HepG2 (cell line): ENCODE data around the gene STUB1. TPM values are rescaled to one million over a fixed set of nuclear protein-coding genes. Genes with fewer than 3 reads are reported as not detected.

ENCODE experiments used
- AGO2 ChIP-seq: fragments of 200-400 bp; formaldehyde crosslinking; optimal IDR thresholded peaks from 2 replicates; pipeline ENCODE3; 2017; ENCODE audit warnings: mild to moderate bottlenecking, low read depth, low read length, moderate library complexity
- NFKB2 ChIP-seq: sonication (generic); formaldehyde crosslinking; IDR thresholded peaks from 2 replicates; pipeline ENCODE4 v1.4.0; 2020; ENCODE audit warnings: missing genetic modification reagents, borderline replicate concordance
- PCBP2 ChIP-seq: fragments of 200-400 bp; formaldehyde crosslinking; optimal IDR thresholded peaks from 2 replicates; pipeline ENCODE3; 2018; ENCODE audit warnings: low read length, low read depth; ENCODE audit not compliant: poor library complexity, severe bottlenecking
- SIN3A ChIP-seq: IDR thresholded peaks from 2 replicates; pipeline ENCODE4 v1.6.1; 2011; ENCODE audit warnings: low read depth, mild to moderate bottlenecking, control low read depth, low read length, borderline replicate concordance
- ZNF33B ChIP-seq: sonication (generic); formaldehyde crosslinking; IDR thresholded peaks from 2 replicates; pipeline ENCODE4 v1.5.1; 2020; ENCODE audit warnings: mild to moderate bottlenecking, missing genetic modification reagents
- ZNF629 ChIP-seq: sonication (generic); formaldehyde crosslinking; conservative IDR thresholded peaks from 2 replicates; pipeline ENCODE4 v1.5.0; 2020; ENCODE audit warnings: missing genetic modification reagents
- ZNF790 ChIP-seq: sonication (generic); formaldehyde crosslinking; IDR thresholded peaks from 2 replicates; pipeline ENCODE4 v1.8.0; 2022; ENCODE audit warnings: missing genetic modification reagents, mild to moderate bottlenecking, borderline replicate concordance
- polyA plus RNA-seq, 8 experiments: library from polyadenylated mRNA; depleted of rRNA in 3 of 8; stranded (reverse) in 7 of 8; unstranded in 1 of 8; fragments of >200 nt; fragmentation: Illumina TruSeq in 4 of 8; extraction: Trizol in 4 of 8; gene quantifications; 2 replicates each; pipeline versions ENCODE4 v1.2.1 to v1.2.3, GENCODE V29; 2011 to 2016; ENCODE audit warnings: low read depth in 4 of 8, missing spikeins in 1 of 8, mixed read lengths in 1 of 8; ENCODE audit not compliant: insufficient read depth in 1 of 8
- total RNA-seq, 5 experiments: library from RNA; depleted of rRNA; stranded (reverse); fragments of >200 nt; fragmentation: Illumina TruSeq; extraction: Trizol; gene quantifications; 2 replicates each; pipeline ENCODE4 v1.2.3, GENCODE V29; 2016; ENCODE audit warnings: low read depth in 1 of 5
- TF ChIP-seq, protein P1 (sequence below): sonication (generic); formaldehyde crosslinking; IDR thresholded peaks from 2 replicates; pipeline ENCODE4 v1.5.0; 2020; ENCODE audit warnings: mild to moderate bottlenecking, missing genetic modification reagents, borderline replicate concordance
- TF ChIP-seq, protein P2 (sequence below): IDR thresholded peaks from 2 replicates; pipeline ENCODE4 v1.6.1; 2016; ENCODE audit warnings: missing compliant biosample characterization, missing genetic modification reagents, borderline replicate concordance
- TF ChIP-seq, protein P3 (sequence below): sonication (generic); formaldehyde crosslinking; IDR thresholded peaks from 2 replicates; pipeline ENCODE4 v1.4.0; 2020; ENCODE audit warnings: missing genetic modification reagents
- TF ChIP-seq, protein P4 (sequence below), 2 experiments: IDR thresholded peaks; 2 replicates each; pipeline ENCODE4 v1.6.1; 2011 to 2012; ENCODE audit warnings: low read length in 2 of 2, borderline replicate concordance in 1 of 2, low read depth in 1 of 2, mild to moderate bottlenecking in 1 of 2, moderate library complexity in 1 of 2
- TF ChIP-seq, protein P5 (sequence below): sonication (generic); IDR thresholded peaks from 2 replicates; pipeline ENCODE4 v1.6.1; 2016; ENCODE audit warnings: low read depth, borderline replicate concordance

The STUB1 gene
- total and polyA plus RNA-seq, 2 of the 13 experiments (the other 11 are each of a cell fraction or from before 2014, with no cell fraction given): 52.9 to 78.2 TPM

DNA sequence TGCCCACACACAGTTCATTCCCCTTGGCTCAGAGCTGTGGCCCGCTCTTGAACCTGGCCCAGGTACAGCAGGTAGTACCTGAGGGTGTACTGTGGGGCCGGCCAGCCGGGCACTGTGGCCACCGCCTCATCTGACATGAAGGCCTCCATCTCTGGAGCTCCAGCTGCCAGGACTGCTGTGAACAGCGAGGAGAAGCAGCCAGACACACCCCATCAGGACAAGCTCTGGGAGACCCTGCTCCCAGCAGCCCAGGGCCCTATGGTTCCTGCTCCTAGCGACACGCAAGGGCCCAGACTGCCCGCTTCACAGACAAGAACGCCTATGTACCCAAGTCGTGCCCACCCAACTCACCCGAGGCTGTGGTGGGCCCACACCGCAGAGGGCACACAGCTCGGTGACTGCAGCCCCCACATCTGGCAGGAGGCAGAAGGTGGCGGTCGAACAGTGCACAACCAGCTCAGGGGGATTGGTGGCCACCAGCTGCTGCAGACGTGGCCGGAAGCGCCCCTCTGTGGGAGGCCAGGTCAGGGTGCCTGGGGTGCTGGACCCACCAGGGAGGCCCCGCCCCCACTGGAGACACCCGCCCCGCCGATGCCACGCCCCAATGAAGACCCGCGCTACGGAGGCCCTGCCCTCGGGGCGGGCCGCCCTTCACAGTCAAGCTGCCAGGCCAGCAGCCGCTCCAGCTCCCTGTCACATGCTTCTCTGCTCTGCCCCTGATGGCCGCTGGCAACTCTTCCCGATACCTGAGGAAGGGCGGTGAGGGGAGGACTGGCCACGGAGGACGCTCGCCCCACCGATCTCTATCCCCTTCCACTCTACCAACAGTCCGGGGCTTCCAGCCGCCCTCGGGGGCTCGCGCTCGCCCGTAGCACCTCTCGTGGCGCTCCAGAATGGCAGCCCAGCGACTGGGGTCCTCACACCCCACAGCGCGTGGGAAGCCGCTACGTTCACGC is 1.1 kb upstream of the STUB1 start (continued):
- TF ChIP-seq, protein P1, sequence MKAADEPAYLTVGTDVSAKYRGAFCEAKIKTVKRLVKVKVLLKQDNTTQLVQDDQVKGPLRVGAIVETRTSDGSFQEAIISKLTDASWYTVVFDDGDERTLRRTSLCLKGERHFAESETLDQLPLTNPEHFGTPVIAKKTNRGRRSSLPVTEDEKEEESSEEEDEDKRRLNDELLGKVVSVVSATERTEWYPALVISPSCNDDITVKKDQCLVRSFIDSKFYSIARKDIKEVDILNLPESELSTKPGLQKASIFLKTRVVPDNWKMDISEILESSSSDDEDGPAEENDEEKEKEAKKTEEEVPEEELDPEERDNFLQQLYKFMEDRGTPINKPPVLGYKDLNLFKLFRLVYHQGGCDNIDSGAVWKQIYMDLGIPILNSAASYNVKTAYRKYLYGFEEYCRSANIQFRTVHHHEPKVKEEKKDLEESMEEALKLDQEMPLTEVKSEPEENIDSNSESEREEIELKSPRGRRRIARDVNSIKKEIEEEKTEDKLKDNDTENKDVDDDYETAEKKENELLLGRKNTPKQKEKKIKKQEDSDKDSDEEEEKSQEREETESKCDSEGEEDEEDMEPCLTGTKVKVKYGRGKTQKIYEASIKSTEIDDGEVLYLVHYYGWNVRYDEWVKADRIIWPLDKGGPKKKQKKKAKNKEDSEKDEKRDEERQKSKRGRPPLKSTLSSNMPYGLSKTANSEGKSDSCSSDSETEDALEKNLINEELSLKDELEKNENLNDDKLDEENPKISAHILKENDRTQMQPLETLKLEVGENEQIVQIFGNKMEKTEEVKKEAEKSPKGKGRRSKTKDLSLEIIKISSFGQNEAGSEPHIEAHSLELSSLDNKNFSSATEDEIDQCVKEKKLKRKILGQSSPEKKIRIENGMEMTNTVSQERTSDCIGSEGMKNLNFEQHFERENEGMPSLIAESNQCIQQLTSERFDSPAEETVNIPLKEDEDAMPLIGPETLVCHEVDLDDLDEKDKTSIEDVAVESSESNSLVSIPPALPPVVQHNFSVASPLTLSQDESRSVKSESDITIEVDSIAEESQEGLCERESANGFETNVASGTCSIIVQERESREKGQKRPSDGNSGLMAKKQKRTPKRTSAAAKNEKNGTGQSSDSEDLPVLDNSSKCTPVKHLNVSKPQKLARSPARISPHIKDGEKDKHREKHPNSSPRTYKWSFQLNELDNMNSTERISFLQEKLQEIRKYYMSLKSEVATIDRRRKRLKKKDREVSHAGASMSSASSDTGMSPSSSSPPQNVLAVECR (CRISPR knock-in tag): peak; percentile 71
- 0 out of 2 replicates have a peak, but pooled peaks have one; percentile 32 for TF ChIP-seq ZNF790 (CRISPR knock-in tag)
- TF ChIP-seq, protein P2, sequence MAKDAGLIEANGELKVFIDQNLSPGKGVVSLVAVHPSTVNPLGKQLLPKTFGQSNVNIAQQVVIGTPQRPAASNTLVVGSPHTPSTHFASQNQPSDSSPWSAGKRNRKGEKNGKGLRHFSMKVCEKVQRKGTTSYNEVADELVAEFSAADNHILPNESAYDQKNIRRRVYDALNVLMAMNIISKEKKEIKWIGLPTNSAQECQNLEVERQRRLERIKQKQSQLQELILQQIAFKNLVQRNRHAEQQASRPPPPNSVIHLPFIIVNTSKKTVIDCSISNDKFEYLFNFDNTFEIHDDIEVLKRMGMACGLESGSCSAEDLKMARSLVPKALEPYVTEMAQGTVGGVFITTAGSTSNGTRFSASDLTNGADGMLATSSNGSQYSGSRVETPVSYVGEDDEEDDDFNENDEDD (CRISPR knock-in tag): peak; percentile 45; the same call in 1 of the 2 replicates
- TF ChIP-seq, protein P3, sequence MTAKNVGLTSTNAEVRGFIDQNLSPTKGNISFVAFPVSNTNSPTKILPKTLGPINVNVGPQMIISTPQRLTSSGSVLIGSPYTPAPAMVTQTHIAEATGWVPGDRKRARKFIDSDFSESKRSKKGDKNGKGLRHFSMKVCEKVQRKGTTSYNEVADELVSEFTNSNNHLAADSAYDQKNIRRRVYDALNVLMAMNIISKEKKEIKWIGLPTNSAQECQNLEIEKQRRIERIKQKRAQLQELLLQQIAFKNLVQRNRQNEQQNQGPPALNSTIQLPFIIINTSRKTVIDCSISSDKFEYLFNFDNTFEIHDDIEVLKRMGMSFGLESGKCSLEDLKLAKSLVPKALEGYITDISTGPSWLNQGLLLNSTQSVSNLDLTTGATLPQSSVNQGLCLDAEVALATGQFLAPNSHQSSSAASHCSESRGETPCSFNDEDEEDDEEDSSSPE: no peak; the same call in 1 of the 2 replicates
- TF ChIP-seq, protein P4, sequence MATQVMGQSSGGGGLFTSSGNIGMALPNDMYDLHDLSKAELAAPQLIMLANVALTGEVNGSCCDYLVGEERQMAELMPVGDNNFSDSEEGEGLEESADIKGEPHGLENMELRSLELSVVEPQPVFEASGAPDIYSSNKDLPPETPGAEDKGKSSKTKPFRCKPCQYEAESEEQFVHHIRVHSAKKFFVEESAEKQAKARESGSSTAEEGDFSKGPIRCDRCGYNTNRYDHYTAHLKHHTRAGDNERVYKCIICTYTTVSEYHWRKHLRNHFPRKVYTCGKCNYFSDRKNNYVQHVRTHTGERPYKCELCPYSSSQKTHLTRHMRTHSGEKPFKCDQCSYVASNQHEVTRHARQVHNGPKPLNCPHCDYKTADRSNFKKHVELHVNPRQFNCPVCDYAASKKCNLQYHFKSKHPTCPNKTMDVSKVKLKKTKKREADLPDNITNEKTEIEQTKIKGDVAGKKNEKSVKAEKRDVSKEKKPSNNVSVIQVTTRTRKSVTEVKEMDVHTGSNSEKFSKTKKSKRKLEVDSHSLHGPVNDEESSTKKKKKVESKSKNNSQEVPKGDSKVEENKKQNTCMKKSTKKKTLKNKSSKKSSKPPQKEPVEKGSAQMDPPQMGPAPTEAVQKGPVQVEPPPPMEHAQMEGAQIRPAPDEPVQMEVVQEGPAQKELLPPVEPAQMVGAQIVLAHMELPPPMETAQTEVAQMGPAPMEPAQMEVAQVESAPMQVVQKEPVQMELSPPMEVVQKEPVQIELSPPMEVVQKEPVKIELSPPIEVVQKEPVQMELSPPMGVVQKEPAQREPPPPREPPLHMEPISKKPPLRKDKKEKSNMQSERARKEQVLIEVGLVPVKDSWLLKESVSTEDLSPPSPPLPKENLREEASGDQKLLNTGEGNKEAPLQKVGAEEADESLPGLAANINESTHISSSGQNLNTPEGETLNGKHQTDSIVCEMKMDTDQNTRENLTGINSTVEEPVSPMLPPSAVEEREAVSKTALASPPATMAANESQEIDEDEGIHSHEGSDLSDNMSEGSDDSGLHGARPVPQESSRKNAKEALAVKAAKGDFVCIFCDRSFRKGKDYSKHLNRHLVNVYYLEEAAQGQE (IDR thresholded peaks at IDR 0.05; ENCODE audit: borderline replicate concordance in 1 of 2, low read depth in 1 of 2, low read length in 2 of 2): 0 out of 4 replicates have a peak, but pooled peaks of 1 of the 2 experiments have one; percentile 3
- peak; percentile 45; the same call in 1 of the 2 replicates for TF ChIP-seq ZNF33B (CRISPR knock-in tag)
- 0 out of 2 replicates have a peak, but pooled peaks have one; percentile 21 for TF ChIP-seq SIN3A
- TF ChIP-seq NFKB2 (CRISPR knock-in tag): no peak; the same call in 1 of the 2 replicates
- TF ChIP-seq AGO2: peak; percentile 49
- TF ChIP-seq, protein P5, sequence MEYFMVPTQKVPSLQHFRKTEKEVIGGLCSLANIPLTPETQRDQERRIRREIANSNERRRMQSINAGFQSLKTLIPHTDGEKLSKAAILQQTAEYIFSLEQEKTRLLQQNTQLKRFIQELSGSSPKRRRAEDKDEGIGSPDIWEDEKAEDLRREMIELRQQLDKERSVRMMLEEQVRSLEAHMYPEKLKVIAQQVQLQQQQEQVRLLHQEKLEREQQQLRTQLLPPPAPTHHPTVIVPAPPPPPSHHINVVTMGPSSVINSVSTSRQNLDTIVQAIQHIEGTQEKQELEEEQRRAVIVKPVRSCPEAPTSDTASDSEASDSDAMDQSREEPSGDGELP: peak; percentile 57; the same call in 1 of the 2 replicates
- no peak for TF ChIP-seq PCBP2
- 0 out of 2 replicates have a peak, but pooled peaks have one; percentile 19 for TF ChIP-seq ZNF629 (CRISPR knock-in tag)
